Heart left ventricle (tissue), 16 donors: Measurements from ENCODE around the gene RAD51B. TPM values are rescaled to one million over a fixed set of nuclear protein-coding genes. Genes with fewer than 3 reads are reported as not detected.
A peak's percentile ranks its signal among the peaks of the same experiment; 100 is the strongest.

Experiments used
- ATAC-seq, 4 donors: fragments of 200-7000 bp; cut with Tn5 transposase; one replicate each; pipeline ENCODE4 v1.9.1; 2020 to 2022; ENCODE audit warnings: moderate library complexity in 4 of 4, mild to moderate bottlenecking in 3 of 4, moderate number of reproducible peaks in 1 of 4
- DNase-seq, 5 donors: peaks; one replicate each; pipeline ENCODE4 v3.0.0-alpha.2; 2020
- H3K27ac ChIP-seq, 12 donors: fragments of 200-600 bp; sonication (generic) in 4 of 12; one replicate each; pipeline versions ENCODE4 v1.5.0 to v1.8.0; 2016 to 2022; ENCODE audit warnings: mild to moderate bottlenecking in 2 of 12
- H3K27me3 ChIP-seq, 9 donors: fragments of 200-600 bp; sonication (generic) in 2 of 9; one replicate each; pipeline versions ENCODE4 v1.5.1 to v1.8.0; 2016 to 2022; ENCODE audit warnings: mild to moderate bottlenecking in 3 of 9
- H3K36me3 ChIP-seq, 9 donors: fragments of 200-600 bp; sonication (generic) in 2 of 9; one replicate each; pipeline versions ENCODE4 v1.5.0 to v1.8.0; 2018 to 2022; ENCODE audit warnings: mild to moderate bottlenecking in 2 of 9
- H3K4me1 ChIP-seq, 12 donors: fragments of 200-600 bp; sonication (generic) in 4 of 12; one replicate each; pipeline versions ENCODE4 v1.5.0 to v1.8.0; 2016 to 2022; ENCODE audit warnings: mild to moderate bottlenecking in 3 of 12
- H3K4me3 ChIP-seq, 12 donors: fragments of 200-600 bp; sonication (generic) in 4 of 12; one replicate each; pipeline versions ENCODE4 v1.5.0 to v1.8.0; 2017 to 2022; ENCODE audit warnings: mild to moderate bottlenecking in 9 of 12, moderate library complexity in 4 of 12
- H3K9me3 ChIP-seq, 12 donors: fragments of 200-600 bp; sonication (generic) in 4 of 12; one replicate each; pipeline versions ENCODE4 v1.5.0 to v1.8.0; 2016 to 2022; ENCODE audit warnings: mild to moderate bottlenecking in 1 of 12
- POLR2A ChIP-seq, 2 donors: fragments of 450-650 bp; IDR thresholded peaks; one replicate each; pipeline ENCODE4 v1.6.1; 2017; ENCODE audit warnings: antibody characterized with exemption in 2 of 2, mild to moderate bottlenecking in 2 of 2, moderate library complexity in 2 of 2
- WGBS, 4 donors: extraction: QIAGEN DNeasy Blood & Tissue Kit in 2 of 4; methylation state at CpG; one replicate each; pipeline versions ENCODE4 v1.1.5 to v1.1.7; 2013 to 2018; 5-methylcytosine and 5-hydroxymethylcytosine counted together
- intact Hi-C, 10 donors: fragments of 100-400 bp; cut with DNase I; formaldehyde crosslinking; loops; one replicate each; pipeline versions ENCODE4 v1.11.1 to v1.14.2; 2022
- polyA plus RNA-seq, 2 donors: library from polyadenylated mRNA; stranded (reverse); fragments of 200-250 nt; gene quantifications; one replicate each; pipeline ENCODE4 v1.2.3, GENCODE V29; 2013
- total RNA-seq, 9 donors: library from RNA; depleted of rRNA in 2 of 9; stranded (reverse); fragments of >200 nt in 2 of 9; fragmentation: NEBNext Ultra II Directional in 3 of 9; extraction: Animal tissue kit (Norgen Biotek cat#: 25700) in 3 of 9; gene quantifications; one replicate each; pipeline versions ENCODE4 v1.1.0 to v1.2.4, GENCODE V29; 2016 to 2023
- TF ChIP-seq, protein P1 (sequence below), 12 donors: fragments of 200-600 bp; sonication (generic) in 4 of 12; IDR thresholded peaks; one replicate each; pipeline versions ENCODE4 v1.5.0 to v1.8.0; 2018 to 2022; ENCODE audit warnings: antibody characterized with exemption in 12 of 12, mild to moderate bottlenecking in 5 of 12
- donor health status: ischemic (EF 13 %, LVEDD 7.1; RV severe dilation, severe dysfunction).
- donor health status: healthy with polysubstance abuse.
- donor health status: DM: no; HTN: yes; CAD: no.
- donor health status: DM: no; HTN: no; CAD: no.
- donor health status: ischemic (EF 25% LVEDD 6.9; RV normal size, moderate dysfunction).
- donor health status: ischemic (EF 25% LVEDD 5.7; RV mildly dilated, moderate dysfunction).
- donor health status: healthy.
- donor health status: DM: yes; HTN: yes; CAD: no.
- donor health status: ischemic (EF 35%, LVEDD 5.7; RV mildly dilated, moderate dysfunction).
- donor health status: nonischemic (EF 11% LVEDD 7.7; RV severe dilation, severe dysfunction).
- donor health status: DM: yes; HTN: yes; CAD: no.
- donor health status: PGD.
- donor health status: ischemic (EF 29% LVEDD 5.4; RV normal size, mild dysfunction).
- donor health status: nonischemic (EF 23%, LVEDD 6.1; RV moderate dilation, normal function).

The RAD51B gene
- total and polyA plus RNA-seq, 11 donors = 1.3 to 11.3 (median 3.2) TPM

DNA sequence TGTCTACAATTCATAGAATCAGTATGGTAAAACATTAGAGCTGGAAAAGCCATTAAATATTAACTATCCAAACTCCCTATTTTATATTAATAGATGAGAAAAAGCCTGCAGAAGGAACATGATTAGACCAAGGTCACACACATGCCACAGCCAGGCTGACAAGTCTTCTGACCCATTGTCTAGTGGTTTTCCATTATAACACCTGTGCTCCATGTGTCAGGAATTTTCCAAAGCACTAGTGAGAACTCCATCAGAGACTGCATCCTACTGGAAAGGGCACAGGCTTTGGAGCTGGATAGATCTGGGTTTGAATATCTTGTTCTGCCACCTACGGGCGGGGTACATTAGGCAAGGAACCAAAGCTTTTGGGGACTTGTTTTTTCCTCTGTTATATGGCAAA, 325.5 kb downstream of the RAD51B start:
- TF ChIP-seq, protein P1, sequence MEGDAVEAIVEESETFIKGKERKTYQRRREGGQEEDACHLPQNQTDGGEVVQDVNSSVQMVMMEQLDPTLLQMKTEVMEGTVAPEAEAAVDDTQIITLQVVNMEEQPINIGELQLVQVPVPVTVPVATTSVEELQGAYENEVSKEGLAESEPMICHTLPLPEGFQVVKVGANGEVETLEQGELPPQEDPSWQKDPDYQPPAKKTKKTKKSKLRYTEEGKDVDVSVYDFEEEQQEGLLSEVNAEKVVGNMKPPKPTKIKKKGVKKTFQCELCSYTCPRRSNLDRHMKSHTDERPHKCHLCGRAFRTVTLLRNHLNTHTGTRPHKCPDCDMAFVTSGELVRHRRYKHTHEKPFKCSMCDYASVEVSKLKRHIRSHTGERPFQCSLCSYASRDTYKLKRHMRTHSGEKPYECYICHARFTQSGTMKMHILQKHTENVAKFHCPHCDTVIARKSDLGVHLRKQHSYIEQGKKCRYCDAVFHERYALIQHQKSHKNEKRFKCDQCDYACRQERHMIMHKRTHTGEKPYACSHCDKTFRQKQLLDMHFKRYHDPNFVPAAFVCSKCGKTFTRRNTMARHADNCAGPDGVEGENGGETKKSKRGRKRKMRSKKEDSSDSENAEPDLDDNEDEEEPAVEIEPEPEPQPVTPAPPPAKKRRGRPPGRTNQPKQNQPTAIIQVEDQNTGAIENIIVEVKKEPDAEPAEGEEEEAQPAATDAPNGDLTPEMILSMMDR (IDR thresholded peaks at IDR 0.05) = no peak
- no peak for TF ChIP-seq POLR2A (IDR thresholded peaks at IDR 0.05)
- Histone ChIP-seq H3K27ac (peak overlapping the region in 11 of 12 donors; percentile 49 to 89 (median 74)), H3K9me3 (peaks cover 0 to 20% (median 8%) of the 10 kb centered on the region in 12 donors), H3K4me1 (peaks cover 3 to 58% (median 30%) of the 10 kb centered on the region in 12 donors), H3K27me3 (no peaks in the 10 kb centered on the region), H3K4me3 (no peak overlapping the region), H3K36me3 (no peaks in the 10 kb centered on the region)
- ATAC-seq = no peak
- intact Hi-C loops = loop anchor here in 3 of 10 donors (2.0 to 10.0 kb wide), 6 partner anchors 87 to 670 kb away; no protein-coding TSS in a partner anchor
- DNase-seq = no peak
- WGBS, 4 donors = 92 to 100% (median 97%) methylated on average over 2 of the region's 2 CpGs

DNA sequence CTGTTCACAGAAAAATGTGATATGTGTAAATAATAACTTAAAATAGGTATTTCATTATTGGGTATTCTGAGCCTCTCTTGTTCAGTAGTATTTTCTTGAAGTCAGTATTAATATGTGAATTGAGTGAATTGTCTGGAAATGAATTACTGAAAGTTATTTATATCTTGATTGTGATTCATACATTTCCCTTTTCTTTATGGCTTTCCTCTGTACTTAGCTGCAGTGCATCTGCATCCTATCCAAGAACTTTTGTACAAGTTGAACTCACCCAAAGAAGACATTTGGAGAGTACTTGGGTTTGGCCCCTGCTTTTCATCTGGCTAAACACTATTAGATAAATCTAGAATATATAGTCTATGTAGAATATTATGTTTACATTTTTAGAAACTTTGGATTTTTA, 326.0 kb downstream of the RAD51B start:
- Histone ChIP-seq H3K27me3 (no peaks in the 10 kb centered on the region), H3K27ac (peak overlapping the region in 9 of 12 donors; percentile 49 to 89 (median 74)), H3K36me3 (no peaks in the 10 kb centered on the region), H3K4me3 (no peak overlapping the region), H3K4me1 (peaks cover 1 to 53% (median 25%) of the 10 kb centered on the region in 12 donors), H3K9me3 (peaks cover 0 to 25% (median 8%) of the 10 kb centered on the region in 12 donors)
- intact Hi-C loops = loop anchor here in 3 of 10 donors (2.0 to 10.0 kb wide), 6 partner anchors 87 to 669 kb away; no protein-coding TSS in a partner anchor
- ATAC-seq (no peak), DNase-seq (no peak)
- TF ChIP-seq, protein P1 (IDR thresholded peaks at IDR 0.05) = no peak
- no peak for TF ChIP-seq POLR2A (IDR thresholded peaks at IDR 0.05)

DNA sequence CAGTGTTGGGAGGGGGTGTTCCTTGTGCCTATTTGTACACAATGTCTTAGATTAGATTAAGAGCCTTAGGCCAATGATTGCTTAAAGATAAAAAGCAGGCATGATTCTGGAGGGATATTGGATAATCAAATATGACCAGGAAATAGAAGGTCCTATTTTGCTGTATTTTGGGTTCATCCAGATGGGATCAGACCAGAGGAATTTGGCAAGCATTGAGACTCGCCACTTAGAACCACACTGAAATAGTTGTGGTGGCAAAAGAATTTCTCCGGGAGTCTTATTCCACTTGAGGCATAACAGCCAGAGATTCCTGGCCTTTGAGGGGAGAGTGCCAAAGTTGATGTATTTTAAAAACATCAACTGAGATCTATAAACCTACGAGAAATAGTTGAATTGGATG, 327.2 kb downstream of the RAD51B start:
- no peak for DNase-seq
- Histone ChIP-seq H3K27me3 (no peaks in the 10 kb centered on the region), H3K36me3 (no peaks in the 10 kb centered on the region), H3K9me3 (peaks cover 0 to 36% (median 11%) of the 10 kb centered on the region in 12 donors), H3K4me1 (peaks cover 0 to 40% (median 20%) of the 10 kb centered on the region in 12 donors), H3K4me3 (no peak overlapping the region), H3K27ac (peak overlapping the region in 9 of 12 donors; percentile 15 to 89 (median 64))
- peak in 2 of 4 donors; percentile 14 to 36 for ATAC-seq
- 69 to 79% (median 76%) methylated on average over 3 of the region's 3 CpGs for WGBS, 4 donors
- no peak for TF ChIP-seq POLR2A (IDR thresholded peaks at IDR 0.05)
- TF ChIP-seq, protein P1 (IDR thresholded peaks at IDR 0.05) = no peak
- intact Hi-C loops = loop anchor here in 3 of 10 donors (5.0 to 10.0 kb wide), 5 partner anchors 85 to 668 kb away; no protein-coding TSS in a partner anchor

DNA sequence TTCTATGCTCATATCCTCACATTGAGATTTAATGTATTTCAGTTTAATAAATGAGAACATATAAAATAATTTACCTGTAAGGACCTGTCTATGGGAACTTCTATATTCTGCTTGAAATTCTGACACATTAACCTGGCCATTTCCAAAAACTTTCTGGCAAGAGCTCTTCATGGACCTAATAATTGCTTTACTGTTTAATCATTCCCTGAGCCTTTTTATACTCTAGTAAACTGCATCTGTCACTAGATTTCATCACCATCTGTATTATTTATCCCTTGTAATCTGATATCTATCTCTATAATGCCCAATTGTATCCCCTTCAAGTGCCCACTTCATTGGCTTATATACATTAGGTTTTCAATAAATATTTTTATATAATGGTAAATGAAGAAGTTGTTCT, 327.7 kb downstream of the RAD51B start:
- Histone ChIP-seq H3K9me3 (peaks cover 0 to 38% (median 11%) of the 10 kb centered on the region in 12 donors), H3K4me3 (no peak overlapping the region), H3K36me3 (no peaks in the 10 kb centered on the region), H3K27ac (peak overlapping the region in 7 of 12 donors; percentile 27 to 89 (median 64)), H3K4me1 (peaks cover 0 to 37% (median 19%) of the 10 kb centered on the region in 12 donors), H3K27me3 (no peaks in the 10 kb centered on the region)
- intact Hi-C loops = loop anchor here in 3 of 10 donors (5.0 to 10.0 kb wide), 5 partner anchors 85 to 667 kb away; no protein-coding TSS in a partner anchor
- DNase-seq (no peak), ATAC-seq (no peak)
- no peak for TF ChIP-seq POLR2A (IDR thresholded peaks at IDR 0.05)
- TF ChIP-seq, protein P1 (IDR thresholded peaks at IDR 0.05) = no peak
